Adrenal gland (tissue), 5 donors: ENCODE results near the gene CAMTA1.

Source experiments
- POLR2A ChIP-seq, 2 donors: fragments of 450-650 bp; IDR thresholded peaks; one replicate each; pipeline ENCODE4 v1.6.1; 2017; ENCODE audit warnings: antibody characterized with exemption in 2 of 2, mild to moderate bottlenecking in 2 of 2, moderate library complexity in 1 of 2
- TF ChIP-seq, protein P1 (sequence below), 6 experiments: fragments of 450-650 bp in 4 of 6; fragments of 200-600 bp in 2 of 6; sonication (generic) in 1 of 6; IDR thresholded peaks; 1 replicate in 5 of 6; 2 replicates in 1 of 6; pipeline versions ENCODE4 v1.5.1 to v1.8.0; 2016 to 2021; ENCODE audit warnings: antibody characterized with exemption in 6 of 6, mild to moderate bottlenecking in 2 of 6, moderate library complexity in 1 of 6
- donor health status: DM: no; HTN: no; CAD: no.

DNA sequence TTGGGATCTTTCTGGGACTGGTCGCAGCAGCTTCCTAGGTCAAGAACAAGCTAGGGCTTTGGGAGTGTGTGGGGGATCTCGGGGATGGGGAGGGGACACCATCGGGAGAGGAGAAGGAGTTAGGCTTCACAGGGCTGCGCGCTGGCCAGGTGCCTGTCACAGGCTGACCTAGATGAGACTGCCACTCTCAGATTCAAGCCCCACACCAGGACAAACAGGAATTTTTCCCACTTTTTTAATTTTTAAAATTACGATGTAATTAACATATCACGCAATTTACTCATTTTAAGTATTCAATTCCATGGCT lies 180.6 kb downstream of the CAMTA1 start:
- TF ChIP-seq, protein P1, sequence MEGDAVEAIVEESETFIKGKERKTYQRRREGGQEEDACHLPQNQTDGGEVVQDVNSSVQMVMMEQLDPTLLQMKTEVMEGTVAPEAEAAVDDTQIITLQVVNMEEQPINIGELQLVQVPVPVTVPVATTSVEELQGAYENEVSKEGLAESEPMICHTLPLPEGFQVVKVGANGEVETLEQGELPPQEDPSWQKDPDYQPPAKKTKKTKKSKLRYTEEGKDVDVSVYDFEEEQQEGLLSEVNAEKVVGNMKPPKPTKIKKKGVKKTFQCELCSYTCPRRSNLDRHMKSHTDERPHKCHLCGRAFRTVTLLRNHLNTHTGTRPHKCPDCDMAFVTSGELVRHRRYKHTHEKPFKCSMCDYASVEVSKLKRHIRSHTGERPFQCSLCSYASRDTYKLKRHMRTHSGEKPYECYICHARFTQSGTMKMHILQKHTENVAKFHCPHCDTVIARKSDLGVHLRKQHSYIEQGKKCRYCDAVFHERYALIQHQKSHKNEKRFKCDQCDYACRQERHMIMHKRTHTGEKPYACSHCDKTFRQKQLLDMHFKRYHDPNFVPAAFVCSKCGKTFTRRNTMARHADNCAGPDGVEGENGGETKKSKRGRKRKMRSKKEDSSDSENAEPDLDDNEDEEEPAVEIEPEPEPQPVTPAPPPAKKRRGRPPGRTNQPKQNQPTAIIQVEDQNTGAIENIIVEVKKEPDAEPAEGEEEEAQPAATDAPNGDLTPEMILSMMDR (IDR thresholded peaks at IDR 0.05): no peak
- TF ChIP-seq POLR2A (IDR thresholded peaks at IDR 0.05): no peak
